GM21723 (cell line): ENCODE measurements around the gene MACROD2.

Experiments
- ATAC-seq: cut with Tn5 transposase; IDR thresholded peaks from one replicate; pipeline ENCODE4 v1.9.1; 2021; ENCODE audit warnings: mild to moderate bottlenecking, moderate library complexity; ENCODE audit not compliant: unreplicated experiment

MACROD2 gene

GRCh38 chr20:16096756-16097326, 2101.5 kb downstream of the MACROD2 start:
- ATAC-seq: no peak

GRCh38 chr20:16097788-16098187, 2102.5 kb downstream of the MACROD2 start:
- no peak for ATAC-seq

DNA sequence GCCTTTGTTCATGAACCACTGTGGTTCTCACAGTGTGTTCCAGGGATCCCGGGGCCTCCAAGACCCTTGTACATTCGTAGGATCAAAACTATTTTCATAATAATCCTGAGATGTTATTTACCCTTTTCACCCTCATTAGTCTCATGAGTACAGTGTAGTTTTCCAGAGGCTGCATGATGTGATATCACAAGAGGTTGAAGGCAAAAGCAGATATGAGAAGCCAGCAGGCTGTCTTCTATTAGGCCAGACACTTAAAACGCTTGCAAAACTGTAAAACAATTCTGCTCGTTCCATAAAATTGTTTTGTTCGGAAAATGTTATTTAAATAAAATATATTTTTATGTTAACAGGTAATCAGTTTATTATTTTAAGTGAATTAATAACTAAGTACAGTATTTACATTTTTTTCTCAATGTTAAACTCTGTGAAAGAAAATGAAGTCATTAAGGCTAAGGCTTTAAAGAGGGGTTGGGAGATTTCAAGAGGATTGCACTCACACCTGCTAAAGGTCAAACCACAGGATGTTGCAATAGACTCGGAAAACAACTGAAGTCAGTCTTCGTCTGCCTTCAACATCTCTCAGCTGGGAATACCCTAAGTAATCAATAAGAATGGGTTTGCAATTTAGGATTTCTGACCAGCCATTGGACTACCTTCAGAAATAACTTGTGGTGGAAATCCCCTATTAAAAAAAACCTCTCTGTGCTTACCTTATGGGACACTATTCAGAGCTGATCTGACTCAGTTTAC, 2103.7 kb downstream of the MACROD2 start:
- no peak for ATAC-seq

GRCh38 chr20:16100111-16100510, 2104.8 kb downstream of the MACROD2 start:
- ATAC-seq: no peak

GRCh38 chr20:16100767-16101166, 2105.5 kb downstream of the MACROD2 start:
- ATAC-seq: no peak
